Activated T-cell treated with anti-CD3 and anti-CD28 coated beads for 1 hour (primary cell): ENCODE data around the gene MYOT.
A peak's percentile ranks its signal among the peaks of the same experiment; 100 is the strongest.
"Not testable (repeated sequence)": the region's sequence is repeated elsewhere in the genome, so short reads cannot be mapped to it uniquely, and the experiment has no call there.

Experiments used
- DNase-seq: peaks from one replicate; pipeline ENCODE4 v3.0.0-alpha.2; 2020; ENCODE audit warnings: low read depth

Gene MYOT

DNA sequence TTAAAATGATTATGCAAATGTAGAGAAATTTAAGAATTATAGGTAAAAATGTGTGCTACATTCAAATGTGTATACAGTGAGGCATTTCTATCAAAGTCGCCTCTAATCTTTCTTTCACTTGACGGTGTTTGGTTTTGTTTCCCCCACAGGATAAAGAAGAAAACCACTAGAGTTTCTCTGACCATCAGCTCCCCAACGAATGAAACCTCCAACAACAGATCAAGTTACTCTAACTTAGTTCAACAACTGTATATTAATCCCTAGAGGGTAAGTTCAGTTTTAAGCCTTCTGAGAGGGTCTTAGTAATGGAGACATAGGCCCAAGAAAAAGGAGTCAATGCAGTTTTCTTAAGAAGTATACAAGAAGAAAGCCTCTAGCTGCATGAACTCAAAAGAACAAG, 11.5 kb upstream of the MYOT start:
- DNase-seq: no peak

DNA sequence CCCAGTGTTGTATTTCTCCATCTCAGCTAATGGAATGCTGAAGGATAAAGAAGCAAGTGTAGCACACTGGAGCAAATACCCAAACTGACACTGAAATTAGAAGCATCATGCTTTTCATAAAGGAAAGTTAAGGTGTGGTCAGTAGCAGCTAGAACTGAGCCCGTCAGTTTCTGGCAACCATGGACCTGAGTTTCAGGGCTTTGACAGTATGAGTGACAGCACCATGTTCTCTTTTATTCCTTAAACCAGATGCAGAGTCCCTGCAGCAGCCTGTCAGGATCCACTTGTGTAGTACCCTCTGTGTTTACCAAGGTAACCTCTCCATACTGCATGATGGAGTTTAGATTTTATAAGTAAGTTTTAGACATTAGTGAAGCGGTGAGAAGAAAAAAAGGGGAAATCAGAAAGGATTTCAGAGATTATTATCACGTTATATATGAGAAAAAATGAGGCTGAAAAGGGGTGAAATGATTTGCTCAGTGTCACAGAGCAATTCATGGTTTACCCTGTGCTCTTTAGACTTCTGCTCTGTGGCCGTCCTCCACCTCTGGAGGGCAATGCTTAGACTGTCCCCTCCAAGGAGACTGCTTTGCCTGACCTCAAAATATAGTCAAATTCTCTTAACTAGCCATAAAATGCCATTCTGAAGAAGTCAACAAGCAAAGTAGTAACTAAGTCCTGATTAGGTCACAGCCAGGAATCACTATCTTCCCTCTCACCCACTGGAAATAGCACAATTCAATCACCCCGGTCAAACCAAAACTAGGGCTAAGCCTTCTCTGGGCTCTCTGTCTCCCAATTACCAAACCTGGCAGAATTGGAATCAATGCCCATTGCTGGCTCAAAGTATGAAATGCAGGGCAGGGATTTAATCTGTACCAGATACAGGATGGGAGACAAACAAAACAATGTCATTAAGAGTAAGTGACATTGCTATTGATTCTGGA, 10.5 kb upstream of the MYOT start:
- DNase-seq: no peak

DNA sequence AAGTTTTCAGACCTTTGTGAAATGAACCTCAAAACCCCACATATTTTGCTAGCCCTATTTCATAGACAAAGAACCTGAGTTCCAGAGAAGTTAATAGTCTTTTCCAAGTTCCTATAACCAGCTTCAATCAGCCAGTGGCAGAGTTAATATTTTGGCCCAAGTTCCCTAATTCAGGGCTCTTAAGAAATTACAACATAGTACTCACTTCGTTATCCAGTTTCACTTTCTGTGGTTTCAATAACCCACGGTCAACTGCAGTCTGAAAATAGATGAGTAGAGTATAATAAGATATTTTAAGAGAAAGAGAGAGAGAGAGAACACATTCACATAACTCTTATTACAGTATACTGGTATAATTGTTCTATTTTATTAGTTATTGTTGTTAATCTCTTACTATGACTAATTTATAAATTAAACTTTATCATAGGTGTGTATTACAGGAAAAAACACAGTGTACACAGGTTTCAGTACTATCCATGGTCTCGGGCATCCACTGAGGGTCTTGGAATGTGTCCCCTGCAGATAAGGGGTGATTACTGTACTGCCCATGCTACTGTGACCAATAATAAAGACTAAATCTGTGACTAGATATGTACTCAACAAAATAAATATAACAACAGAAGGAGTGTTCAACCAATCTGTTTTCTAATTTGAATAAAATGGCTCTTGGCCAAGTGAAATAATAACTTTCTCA, 9.3 kb upstream of the MYOT start:
- no peak for DNase-seq

DNA sequence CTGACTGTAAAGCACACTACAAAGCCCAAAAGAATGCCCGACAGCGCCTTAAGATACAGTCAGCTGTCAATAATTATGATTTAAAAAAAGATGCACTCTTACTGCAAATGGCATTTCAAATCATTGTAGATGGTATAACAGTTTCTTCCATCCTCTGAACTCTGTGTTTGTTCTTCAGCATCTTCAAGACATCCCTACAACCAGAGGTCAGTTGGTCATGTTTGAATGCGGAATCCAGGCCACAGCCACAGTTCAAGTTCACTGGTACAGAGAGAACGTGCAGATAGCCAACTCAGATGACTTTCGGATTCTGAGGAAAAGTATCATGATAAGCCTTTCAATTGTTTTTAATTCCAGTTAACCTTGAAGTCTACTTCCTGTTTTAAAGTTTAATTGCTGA, 8.7 kb upstream of the MYOT start:
- no peak for DNase-seq

DNA sequence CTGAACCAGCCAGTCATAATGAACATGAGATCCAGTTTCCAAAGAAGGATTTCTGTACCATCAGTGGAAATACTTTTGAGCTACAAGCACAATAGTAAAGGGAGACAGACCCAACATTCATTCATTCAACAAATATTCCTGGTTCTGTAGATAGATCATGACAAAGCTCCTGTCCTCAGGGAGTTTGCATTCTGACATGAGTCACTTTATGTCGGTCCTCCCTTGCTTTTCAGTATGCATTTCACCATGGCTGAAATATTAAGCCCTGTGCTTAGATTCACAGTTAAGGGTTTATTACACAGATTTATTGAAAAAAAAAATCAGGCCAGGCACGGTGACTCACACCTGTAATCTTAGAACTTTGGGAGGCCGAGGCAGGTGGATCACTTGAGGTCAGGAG, 5.4 kb upstream of the MYOT start:
- DNase-seq: no peak

DNA sequence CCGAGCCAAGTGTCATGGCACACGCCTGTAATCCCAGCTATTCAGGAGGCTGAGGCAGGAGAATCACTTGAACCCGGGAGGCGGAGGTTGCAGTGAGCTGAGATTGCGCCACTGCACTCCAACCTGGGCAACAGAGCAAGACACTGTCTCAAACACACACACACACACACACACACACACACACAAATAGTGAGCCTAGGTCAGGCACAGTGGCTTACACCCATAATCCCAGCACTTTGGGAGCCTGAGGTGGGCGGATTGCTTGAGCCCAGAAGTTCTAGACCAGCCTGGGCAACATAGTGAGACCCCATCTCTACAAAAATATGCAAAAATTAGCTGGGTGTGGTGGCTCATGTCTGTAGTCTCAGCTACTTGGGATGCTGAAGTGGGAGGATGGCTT, 4.0 kb upstream of the MYOT start:
- DNase-seq: not testable (repeated sequence)

DNA sequence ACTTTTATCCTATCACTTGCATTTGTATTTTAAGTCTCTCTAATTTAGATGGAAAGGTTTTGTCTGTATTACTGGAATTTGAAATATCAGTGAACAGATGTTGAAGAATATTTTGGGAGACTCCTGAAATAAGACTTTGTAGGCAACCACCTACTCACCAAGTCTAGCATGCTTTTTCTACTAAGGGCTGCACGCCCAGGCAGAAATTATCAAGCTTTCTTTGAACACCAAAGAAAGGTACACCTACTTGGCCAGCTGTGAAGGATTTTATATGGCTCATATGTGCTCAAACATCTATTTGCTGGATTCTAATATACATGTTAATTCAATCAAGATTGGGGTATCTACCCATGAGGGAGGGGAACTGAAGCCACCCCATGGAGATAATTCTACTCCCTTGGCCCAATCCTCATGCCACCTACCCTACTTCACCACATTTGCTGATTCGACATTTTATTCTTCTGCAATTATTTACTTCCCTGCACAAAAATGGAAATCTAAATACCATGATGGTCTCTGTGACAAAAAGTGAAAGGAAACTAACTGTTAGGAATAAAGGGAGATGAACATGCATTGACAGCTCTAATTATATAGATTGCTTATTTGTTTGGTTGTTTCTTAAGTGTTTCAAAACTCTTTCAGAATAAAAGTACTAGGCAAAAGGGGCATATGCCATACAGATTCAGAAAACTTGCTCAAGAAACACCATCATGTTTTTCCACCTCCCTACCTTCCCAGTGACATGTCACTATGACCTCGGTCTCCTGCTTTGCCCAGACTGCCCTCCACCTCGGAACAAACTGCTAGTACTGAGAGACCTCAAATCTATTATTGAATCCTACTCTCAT, 895 bp upstream of the MYOT start:
- no peak for DNase-seq

DNA sequence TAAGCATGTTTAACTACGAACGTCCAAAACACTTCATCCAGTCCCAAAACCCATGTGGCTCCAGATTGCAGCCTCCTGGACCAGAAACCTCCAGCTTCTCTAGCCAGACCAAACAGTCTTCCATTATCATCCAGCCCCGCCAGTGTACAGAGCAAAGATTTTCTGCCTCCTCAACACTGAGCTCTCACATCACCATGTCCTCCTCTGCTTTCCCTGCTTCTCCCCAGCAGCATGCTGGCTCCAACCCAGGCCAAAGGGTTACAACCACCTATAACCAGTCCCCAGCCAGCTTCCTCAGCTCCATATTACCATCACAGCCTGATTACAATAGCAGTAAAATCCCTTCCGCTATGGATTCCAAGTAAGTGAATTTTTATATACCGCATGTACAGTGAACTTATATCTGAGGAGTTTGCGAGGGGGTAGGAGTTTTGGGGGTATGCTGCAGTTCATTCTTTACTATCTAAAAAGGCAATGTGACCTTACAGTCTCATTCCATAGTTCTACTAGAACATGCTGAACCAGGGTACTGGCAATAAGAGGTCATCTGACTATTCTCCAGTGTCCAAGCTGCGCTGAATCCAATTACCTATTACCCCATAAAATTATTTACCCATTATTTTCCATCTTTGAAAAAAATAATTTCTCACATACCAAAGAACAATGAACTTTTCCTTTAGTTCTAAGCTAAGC, 3.1 kb downstream of the MYOT start:
- no peak for DNase-seq

DNA sequence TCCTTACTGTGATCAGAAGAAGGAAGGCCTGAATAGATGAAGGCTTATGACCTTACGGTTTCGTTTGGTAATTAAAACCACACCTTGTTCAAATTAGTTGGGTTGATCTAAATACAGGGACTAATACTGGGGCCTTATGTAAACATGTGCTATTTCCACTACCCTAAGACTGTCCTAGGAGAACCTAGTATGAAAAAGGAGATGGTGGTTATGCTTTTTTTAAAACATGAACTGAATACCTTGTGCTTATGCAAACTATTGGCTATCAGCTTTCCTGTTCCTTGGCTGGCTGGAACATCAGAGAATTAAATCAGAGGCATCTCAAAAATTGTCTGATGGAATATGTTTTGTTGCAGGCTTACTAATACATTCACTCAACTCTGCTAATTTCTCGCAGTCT, 3.9 kb downstream of the MYOT start:
- DNase-seq: no peak

DNA sequence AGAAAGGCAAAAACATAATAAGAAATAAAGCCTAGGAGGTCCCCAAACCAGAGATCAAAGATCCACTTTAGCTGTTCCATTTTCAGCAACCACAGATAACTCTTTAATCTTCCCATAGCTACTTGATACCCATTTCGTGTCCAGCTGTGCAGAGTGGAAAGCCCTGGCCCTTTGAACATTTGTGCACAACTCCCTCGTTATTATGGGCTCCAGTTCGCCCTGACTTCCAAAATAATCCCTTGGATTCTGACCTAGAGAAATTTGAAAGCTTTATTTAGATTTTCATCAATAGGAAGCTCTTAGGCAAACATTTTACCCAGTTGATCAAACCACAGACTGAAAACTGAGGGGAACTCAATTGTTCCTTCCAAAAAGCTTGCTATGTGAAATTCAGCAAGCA, 4.8 kb downstream of the MYOT start:
- no peak for DNase-seq

DNA sequence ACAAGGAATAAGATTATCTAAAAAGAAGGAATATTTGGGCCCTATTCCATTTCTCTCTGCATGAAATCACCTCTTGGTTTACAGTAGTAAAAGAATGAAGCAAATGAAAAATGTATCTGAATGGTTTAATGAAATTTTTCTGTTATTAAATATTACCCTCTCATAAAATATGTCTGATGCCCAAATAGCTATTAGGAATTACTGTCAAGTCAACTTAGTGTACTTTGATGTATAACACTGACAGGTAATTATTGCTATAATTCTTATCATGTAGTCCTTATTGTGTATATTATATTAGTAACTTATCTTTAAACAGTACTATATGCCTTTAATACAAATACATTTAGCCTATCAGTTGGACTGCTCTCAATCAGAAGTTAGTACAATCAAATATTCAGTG, 8.4 kb downstream of the MYOT start:
- DNase-seq: no peak

DNA sequence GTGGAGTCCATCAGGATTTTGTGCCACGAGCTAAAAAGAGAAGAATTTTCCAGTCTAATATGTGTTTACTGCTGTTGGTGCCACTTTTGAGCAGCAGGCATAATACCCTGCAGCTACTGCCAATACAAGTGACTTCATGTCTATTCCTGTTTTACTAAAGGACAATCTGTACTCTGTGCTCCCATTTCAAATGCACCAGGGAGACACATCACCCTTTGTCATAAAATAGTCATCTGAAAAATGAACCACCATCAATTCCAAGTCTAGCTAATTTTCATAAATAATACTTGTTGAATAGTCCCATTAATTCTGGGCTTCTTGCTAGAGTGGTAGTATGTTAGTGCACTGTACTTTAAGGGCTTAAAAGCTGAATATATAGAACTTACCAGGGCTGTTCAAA, 12.7 kb downstream of the MYOT start:
- no peak for DNase-seq

DNA sequence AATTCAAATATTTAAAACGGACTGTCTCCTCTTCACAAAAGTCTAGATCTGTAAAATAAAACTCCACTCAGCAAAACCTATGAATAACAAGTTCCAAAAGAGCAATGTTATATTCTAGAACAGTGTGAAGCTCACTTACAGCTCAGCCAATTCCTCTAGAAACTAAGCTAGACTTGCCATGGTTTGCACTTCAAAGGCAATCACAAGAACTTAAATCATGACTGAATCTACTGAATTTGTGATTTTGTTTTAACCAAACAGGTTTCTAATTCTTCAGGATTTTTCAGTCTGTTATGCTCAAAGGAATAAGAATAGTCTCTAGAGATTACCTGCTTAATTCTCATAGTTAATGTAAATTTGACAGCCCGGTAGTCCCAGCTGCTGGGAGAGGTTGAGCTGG, 20.2 kb downstream of the MYOT start:
- DNase-seq: no peak

DNA sequence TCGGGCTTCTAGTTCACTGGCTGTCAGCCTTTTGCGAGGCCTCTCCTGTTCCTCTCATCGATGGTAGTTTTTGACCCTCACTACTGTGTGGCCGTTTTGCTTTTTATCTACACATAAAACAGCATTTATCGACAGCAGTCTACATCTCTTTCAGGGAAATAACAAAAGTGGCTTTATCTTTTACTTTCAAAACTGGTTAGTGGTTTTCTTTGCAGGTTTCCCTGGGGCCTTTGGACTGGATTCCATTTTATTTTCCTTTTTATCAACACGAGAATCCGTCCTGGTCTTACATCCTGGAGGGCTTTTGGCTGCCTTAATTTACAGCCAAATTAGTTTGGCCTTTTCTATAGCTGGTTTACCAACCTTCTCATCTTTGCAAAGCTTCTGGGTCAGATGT, 20.8 kb downstream of the MYOT start:
- no peak for DNase-seq

DNA sequence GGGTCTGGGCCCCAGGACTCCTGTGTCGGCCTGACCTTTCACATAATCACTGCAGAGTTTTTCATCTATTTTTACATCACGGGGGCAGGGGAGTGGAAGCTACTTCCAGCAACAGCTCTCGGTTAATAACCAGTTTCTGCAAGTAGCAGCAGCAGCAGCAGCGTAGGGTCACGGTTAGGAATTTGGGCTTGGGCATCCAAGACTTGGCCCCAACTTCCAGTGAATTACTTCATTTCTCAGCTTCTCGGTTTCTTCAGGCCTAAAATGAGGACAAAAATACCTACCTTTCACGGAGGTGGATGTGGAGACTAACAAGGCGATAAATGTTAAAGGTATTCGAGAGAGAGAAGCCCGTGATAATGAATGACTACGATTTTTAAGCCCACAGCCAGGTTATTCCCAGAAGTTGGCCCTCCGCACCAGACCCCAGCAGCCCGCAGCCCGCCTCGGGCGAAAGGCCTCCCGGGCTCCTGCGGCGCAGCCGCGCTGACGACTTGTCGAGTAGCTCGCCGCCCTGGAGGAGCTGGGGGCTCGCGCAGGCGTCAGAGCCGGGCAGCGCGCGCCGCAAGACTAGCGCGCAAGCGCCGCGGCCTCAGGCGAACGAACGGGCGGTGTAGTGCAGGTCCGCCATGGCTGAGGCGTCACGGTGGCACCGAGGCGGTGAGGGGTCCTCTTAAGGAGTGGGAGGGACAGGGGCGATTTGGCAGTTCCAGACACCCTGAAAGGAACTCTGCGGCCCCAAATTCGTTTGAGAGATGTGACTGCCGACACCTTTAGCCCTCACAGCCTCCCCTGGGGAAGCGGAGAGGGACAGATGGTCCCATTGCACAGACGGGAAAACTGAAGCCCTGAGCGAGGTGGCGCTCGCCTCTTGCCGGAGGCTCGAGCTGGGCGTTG, 21.5 kb downstream of the MYOT start, which contains the start of gene PKD2L2:
TSS of gene PKD2L2 (plus strand) at position 595 of the 897 bp plus-strand sequence. CDS start at position 630, 35 bp downstream.
- DNase-seq: peak; percentile 67

DNA sequence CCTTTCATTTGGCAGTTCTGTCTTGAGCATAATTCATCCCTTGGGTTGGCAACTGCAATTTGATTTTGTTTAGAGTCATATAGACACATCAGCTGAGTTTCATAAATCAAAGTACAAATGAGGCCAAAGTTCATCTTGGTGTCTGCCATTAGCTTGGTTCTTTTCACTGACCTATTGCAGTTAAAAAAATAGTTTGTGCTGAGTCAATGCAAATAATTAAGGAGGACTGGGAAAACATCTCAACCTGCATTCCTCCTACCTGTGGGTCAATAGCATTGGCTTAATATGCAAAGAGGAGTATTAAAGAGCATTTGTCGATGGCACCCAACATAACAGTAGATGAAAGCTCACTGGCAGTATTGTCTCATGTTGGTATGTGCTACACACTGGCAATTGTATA, 23.2 kb downstream of the MYOT start:
- DNase-seq: no peak

DNA sequence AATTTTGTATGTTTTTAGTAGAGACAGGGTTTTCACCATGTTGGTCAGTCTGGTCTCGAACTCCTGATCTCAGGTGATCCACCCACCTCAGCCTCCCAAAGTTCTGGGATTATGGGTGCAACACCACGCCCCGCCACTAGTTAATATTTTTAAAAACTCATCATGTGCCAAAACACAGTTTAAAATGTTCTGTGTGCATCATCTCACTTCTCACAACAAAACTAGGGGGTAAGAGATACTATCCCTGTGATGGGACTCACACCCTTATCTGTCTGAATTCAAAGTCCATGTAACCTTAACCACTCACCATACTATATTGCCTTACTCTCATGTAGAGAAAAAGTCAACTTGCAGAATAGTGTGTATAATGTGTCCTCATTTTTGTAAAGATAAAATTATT, 24.2 kb downstream of the MYOT start:
- DNase-seq: no peak

DNA sequence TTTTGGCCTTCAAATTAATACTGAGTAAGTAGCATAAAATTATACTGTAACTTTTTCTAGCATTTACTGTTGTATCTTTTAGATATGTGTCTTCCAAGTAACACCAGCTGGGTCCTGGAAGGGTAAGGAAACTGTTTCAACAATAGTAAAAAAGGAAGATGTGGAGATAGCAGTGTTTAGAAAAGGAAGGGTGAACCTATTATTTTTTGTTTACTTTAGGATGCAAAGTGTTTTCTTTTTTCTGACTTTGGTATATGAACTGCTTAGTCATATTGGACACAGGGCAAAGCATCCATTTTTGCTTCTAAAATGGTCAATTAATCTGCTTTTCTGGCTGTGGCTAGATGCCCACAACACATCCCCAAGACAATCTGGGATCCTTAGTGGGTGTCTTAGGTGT, 26.9 kb downstream of the MYOT start:
- no peak for DNase-seq

DNA sequence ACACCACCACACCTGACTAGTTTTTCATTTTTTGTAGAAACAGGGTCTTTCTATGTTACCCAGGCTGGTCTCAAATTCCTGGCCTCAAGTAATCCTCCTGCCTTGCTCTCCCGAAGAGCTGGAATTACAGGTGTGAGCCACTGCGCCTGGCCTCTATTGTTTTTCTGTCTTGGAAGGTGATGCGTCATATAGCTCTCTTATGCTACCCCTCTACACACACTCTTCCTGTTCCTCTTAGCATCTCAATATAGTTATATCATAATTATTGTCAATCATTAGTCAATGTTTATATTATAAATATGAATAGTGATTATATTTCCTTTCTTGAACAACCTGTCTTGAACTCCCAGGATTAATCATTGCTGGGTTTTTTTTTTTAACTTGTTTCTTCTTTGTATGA, 28.9 kb downstream of the MYOT start:
- no peak for DNase-seq

DNA sequence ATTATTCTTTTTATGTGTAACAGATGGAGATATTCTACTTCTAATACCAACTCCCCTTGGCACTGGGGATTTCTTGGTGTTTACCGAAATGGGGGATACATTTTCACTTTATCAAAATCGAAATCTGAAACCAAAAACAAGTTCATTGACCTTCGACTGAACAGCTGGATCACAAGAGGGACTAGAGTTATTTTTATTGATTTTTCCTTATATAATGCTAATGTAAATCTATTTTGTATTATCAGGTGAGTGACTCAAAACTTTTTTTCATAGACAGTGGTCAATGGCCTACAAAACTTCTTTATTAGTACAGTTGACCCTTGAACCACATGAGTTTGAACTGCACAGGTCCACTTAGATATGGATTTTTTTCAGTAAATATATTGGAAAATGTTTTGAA, 31.8 kb downstream of the MYOT start:
- no peak for DNase-seq
